Neural progenitor cell (in vitro differentiated cells): ENCODE data around the gene FCMR. TPM values are rescaled to one million over a fixed set of nuclear protein-coding genes. Genes with fewer than 3 reads are reported as not detected.

Experiments
- DNase-seq: peaks from one replicate; pipeline ENCODE4 v3.0.0-alpha.2; 2016; ENCODE audit warnings: low spot score
- H2AFZ ChIP-seq: fragments of 200-600 bp; sonication (generic); replicated peaks from 2 replicates; pipeline ENCODE4 v1.6.1; 2016; ENCODE audit warnings: antibody characterized with exemption
- H3F3A ChIP-seq: fragments of 200-600 bp; sonication (generic); 2 replicates; pipeline ENCODE4 v1.6.1; 2016; ENCODE audit warnings: antibody characterized with exemption, low read depth
- H3K27ac ChIP-seq: fragments of 200-600 bp; sonication (generic); 2 replicates; pipeline ENCODE4 v1.5.1; 2016; ENCODE audit warnings: mild to moderate bottlenecking
- H3K27me3 ChIP-seq: fragments of 200-600 bp; sonication (generic); 2 replicates; pipeline ENCODE4 v1.6.1; 2016; ENCODE audit warnings: mild to moderate bottlenecking, moderate library complexity
- H3K36me3 ChIP-seq: fragments of 200-600 bp; sonication (generic); 2 replicates; pipeline ENCODE4 v1.5.1; 2016
- H3K4me1 ChIP-seq: fragments of 200-600 bp; sonication (generic); 2 replicates; pipeline ENCODE4 v1.6.1; 2016; ENCODE audit warnings: mixed run types
- H3K4me2 ChIP-seq: fragments of 200-600 bp; sonication (generic); 2 replicates; pipeline ENCODE4 v1.6.1; 2016
- H3K4me3 ChIP-seq: fragments of 200-600 bp; sonication (generic); 2 replicates; pipeline ENCODE4 v1.5.1; 2016
- H3K79me2 ChIP-seq: fragments of 200-600 bp; sonication (generic); 2 replicates; pipeline ENCODE4 v1.6.1; 2016; ENCODE audit warnings: low read depth
- H3K9ac ChIP-seq: fragments of 200-600 bp; sonication (generic); 2 replicates; pipeline ENCODE4 v1.6.1; 2016
- H3K9me3 ChIP-seq: fragments of 200-600 bp; sonication (generic); 2 replicates; pipeline ENCODE4 v1.5.1; 2016; ENCODE audit warnings: low read depth
- H4K20me1 ChIP-seq: fragments of 200-600 bp; sonication (generic); 2 replicates; pipeline ENCODE4 v1.6.1; 2016; ENCODE audit warnings: low read depth
- H3K27ac Mint-ChIP-seq: 3 replicates; pipeline ENCODE4 v1.8.0; 2021; ENCODE audit warnings: mixed read lengths
- H3K27me3 Mint-ChIP-seq: 2 replicates; pipeline ENCODE4 v1.8.0; 2022; ENCODE audit warnings: low read depth, mild to moderate bottlenecking, inconsistent platforms, moderate library complexity, mixed read lengths; ENCODE audit not compliant: insufficient read depth
- H3K36me3 Mint-ChIP-seq: 3 replicates; pipeline ENCODE4 v1.8.0; 2021; ENCODE audit warnings: mixed read lengths
- H3K4me1 Mint-ChIP-seq: 3 replicates; pipeline ENCODE4 v1.8.0; 2021; ENCODE audit warnings: mixed read lengths
- H3K4me3 Mint-ChIP-seq: 3 replicates; pipeline ENCODE4 v1.8.0; 2021; ENCODE audit warnings: mild to moderate bottlenecking, moderate library complexity, mixed read lengths
- H3K9me3 Mint-ChIP-seq: 3 replicates; pipeline ENCODE4 v1.8.0; 2020; ENCODE audit warnings: mixed read lengths
- EZH2 ChIP-seq: fragments of 200-600 bp; sonication (generic); IDR thresholded peaks from 2 replicates; pipeline ENCODE4 v1.6.1; 2017; ENCODE audit warnings: antibody characterized with exemption, mild to moderate bottlenecking, moderate library complexity
- EZH2phosphoT487 ChIP-seq: fragments of 200-600 bp; sonication (generic); IDR thresholded peaks from 2 replicates; pipeline ENCODE4 v1.6.1; 2017; ENCODE audit warnings: antibody characterized with exemption
- total RNA-seq: library from RNA; depleted of rRNA; stranded (reverse); fragments of >200 nt; gene quantifications from 2 replicates; pipeline ENCODE4 v1.2.3, GENCODE V29; 2015; ENCODE audit warnings: low replicate concordance
- TF ChIP-seq, protein P1 (sequence below): fragments of 200-600 bp; sonication (generic); IDR thresholded peaks from 2 replicates; pipeline ENCODE4 v1.5.1; 2017; ENCODE audit warnings: antibody characterized with exemption, mild to moderate bottlenecking

The FCMR gene
- total RNA-seq, 1 donor from 2014 or later = not detected

GRCh38 chr1:206944703-206945102 is 23.0 kb upstream of the FCMR start:
- Histone ChIP-seq H3K36me3 (no peaks in the 10 kb centered on the region), H3K9ac (no peak overlapping the region), H3F3A (no peaks in the 10 kb centered on the region), H4K20me1 (no peaks in the 10 kb centered on the region), H3K27ac (no peak overlapping the region), H3K9me3 (no peaks in the 10 kb centered on the region), H3K79me2 (no peaks in the 10 kb centered on the region), H3K27me3 (no peaks in the 10 kb centered on the region), H3K4me1 (no peaks in the 10 kb centered on the region), H3K4me3 (no peak overlapping the region), H3K4me2 (no peak overlapping the region), H2AFZ (no peak overlapping the region)
- Mint-ChIP-seq H3K27ac (no peak overlapping the region), H3K9me3 (no peaks in the 10 kb centered on the region), H3K4me3 (no peak overlapping the region), H3K27me3 (no peaks in the 10 kb centered on the region), H3K4me1 (no peaks in the 10 kb centered on the region), H3K36me3 (no peaks in the 10 kb centered on the region)
- DNase-seq = no peak
- TF ChIP-seq EZH2 = no peak
- TF ChIP-seq, protein P1, sequence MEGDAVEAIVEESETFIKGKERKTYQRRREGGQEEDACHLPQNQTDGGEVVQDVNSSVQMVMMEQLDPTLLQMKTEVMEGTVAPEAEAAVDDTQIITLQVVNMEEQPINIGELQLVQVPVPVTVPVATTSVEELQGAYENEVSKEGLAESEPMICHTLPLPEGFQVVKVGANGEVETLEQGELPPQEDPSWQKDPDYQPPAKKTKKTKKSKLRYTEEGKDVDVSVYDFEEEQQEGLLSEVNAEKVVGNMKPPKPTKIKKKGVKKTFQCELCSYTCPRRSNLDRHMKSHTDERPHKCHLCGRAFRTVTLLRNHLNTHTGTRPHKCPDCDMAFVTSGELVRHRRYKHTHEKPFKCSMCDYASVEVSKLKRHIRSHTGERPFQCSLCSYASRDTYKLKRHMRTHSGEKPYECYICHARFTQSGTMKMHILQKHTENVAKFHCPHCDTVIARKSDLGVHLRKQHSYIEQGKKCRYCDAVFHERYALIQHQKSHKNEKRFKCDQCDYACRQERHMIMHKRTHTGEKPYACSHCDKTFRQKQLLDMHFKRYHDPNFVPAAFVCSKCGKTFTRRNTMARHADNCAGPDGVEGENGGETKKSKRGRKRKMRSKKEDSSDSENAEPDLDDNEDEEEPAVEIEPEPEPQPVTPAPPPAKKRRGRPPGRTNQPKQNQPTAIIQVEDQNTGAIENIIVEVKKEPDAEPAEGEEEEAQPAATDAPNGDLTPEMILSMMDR = no peak
- TF ChIP-seq EZH2phosphoT487 = no peak

- Mint-ChIP-seq H3K27me3 (peaks cover 3% of the 10 kb centered on the region), H3K9me3 (no peaks in the 10 kb centered on the region), H3K4me1 (no peaks in the 10 kb centered on the region), H3K36me3 (no peaks in the 10 kb centered on the region), H3K4me3 (no peak overlapping the region), H3K27ac (no peak overlapping the region)
- no peaks in the 10 kb centered on the region for H3F3A ChIP-seq
- H2AFZ ChIP-seq = no peak overlapping the region
- H3K4me2 ChIP-seq = no peak overlapping the region
- DNase-seq = no peak
- no peaks in the 10 kb centered on the region for H4K20me1 ChIP-seq
- no peaks in the 10 kb centered on the region for H3K79me2 ChIP-seq
- TF ChIP-seq, protein P1 = no peak
- TF ChIP-seq EZH2phosphoT487 (no peak), EZH2 (no peak)
- no peaks in the 10 kb centered on the region for H3K36me3 ChIP-seq
- no peaks in the 10 kb centered on the region for H3K4me1 ChIP-seq
- H3K9me3 ChIP-seq = no peaks in the 10 kb centered on the region
- no peak overlapping the region for H3K9ac ChIP-seq
- H3K27ac ChIP-seq = no peak overlapping the region
- H3K4me3 ChIP-seq = no peak overlapping the region
- H3K27me3 ChIP-seq = no peaks in the 10 kb centered on the region
Observed at GRCh38 chr1:206941766-206942418, 20.2 kb upstream of the FCMR start.

GRCh38 chr1:206940588-206940936 is 18.8 kb upstream of the FCMR start:
- no peaks in the 10 kb centered on the region for H3K9me3 Mint-ChIP-seq
- no peak overlapping the region for H3K27ac Mint-ChIP-seq
- Histone ChIP-seq H3K4me1 (no peaks in the 10 kb centered on the region), H3K27me3 (no peaks in the 10 kb centered on the region), H3K9me3 (no peaks in the 10 kb centered on the region), H3F3A (no peaks in the 10 kb centered on the region), H4K20me1 (no peaks in the 10 kb centered on the region), H3K9ac (no peak overlapping the region), H2AFZ (no peak overlapping the region), H3K4me3 (no peak overlapping the region), H3K4me2 (no peak overlapping the region), H3K36me3 (no peaks in the 10 kb centered on the region), H3K79me2 (no peaks in the 10 kb centered on the region), H3K27ac (no peak overlapping the region)
- no peaks in the 10 kb centered on the region for H3K4me1 Mint-ChIP-seq
- DNase-seq = no peak
- TF ChIP-seq EZH2 (no peak), EZH2phosphoT487 (no peak)
- TF ChIP-seq, protein P1 = no peak
- H3K27me3 Mint-ChIP-seq = peaks cover 3% of the 10 kb centered on the region
- no peaks in the 10 kb centered on the region for H3K36me3 Mint-ChIP-seq
- H3K4me3 Mint-ChIP-seq = no peak overlapping the region
